Measurements from ENCODE around the gene ALK.

DNA sequence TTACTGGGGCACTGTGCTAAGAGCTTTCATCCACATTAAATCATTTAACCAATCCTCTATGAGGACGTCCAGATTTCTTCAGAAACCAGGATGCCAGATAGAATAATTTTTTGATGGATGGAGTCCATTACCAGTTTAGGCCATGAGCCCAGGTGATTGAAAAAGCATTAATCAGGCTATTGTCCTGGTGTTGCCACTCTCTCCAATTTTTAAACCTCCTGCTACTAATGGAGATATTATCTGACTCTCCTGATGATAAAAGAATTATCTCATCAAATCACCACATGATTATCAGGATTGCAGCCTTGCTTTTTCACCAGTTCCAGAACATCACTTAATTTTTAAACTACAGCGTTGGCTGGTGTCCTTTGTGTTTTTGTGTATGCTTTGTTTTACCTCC is 404.0 kb downstream of the ALK start:
- TF ChIP-seq, protein P1, sequence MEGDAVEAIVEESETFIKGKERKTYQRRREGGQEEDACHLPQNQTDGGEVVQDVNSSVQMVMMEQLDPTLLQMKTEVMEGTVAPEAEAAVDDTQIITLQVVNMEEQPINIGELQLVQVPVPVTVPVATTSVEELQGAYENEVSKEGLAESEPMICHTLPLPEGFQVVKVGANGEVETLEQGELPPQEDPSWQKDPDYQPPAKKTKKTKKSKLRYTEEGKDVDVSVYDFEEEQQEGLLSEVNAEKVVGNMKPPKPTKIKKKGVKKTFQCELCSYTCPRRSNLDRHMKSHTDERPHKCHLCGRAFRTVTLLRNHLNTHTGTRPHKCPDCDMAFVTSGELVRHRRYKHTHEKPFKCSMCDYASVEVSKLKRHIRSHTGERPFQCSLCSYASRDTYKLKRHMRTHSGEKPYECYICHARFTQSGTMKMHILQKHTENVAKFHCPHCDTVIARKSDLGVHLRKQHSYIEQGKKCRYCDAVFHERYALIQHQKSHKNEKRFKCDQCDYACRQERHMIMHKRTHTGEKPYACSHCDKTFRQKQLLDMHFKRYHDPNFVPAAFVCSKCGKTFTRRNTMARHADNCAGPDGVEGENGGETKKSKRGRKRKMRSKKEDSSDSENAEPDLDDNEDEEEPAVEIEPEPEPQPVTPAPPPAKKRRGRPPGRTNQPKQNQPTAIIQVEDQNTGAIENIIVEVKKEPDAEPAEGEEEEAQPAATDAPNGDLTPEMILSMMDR (IDR thresholded peaks at IDR 0.05) = no peak
- no peak for TF ChIP-seq POLR2A (IDR thresholded peaks at IDR 0.05)

Measured in Peyer's patch (tissue), 4 donors.